Measurements from ENCODE around the gene STUM.

STUM gene

GRCh38 chr1:226632922-226633351 is 84.4 kb downstream of the STUM start:
- Histone ChIP-seq H3K4me3 (ENCODE audit: insufficient read length, low read depth) (no peak overlapping the region), H3K36me3 (ENCODE audit: insufficient read depth, insufficient read length, low read length) (peaks cover 24% of the 10 kb centered on the region), H3K4me1 (ENCODE audit: insufficient read depth, insufficient read length) (peaks cover 7% of the 10 kb centered on the region), H3K9me3 (ENCODE audit: insufficient read depth, low read length) (no peaks in the 10 kb centered on the region), H3K27me3 (ENCODE audit: insufficient read depth, insufficient read length) (no peaks in the 10 kb centered on the region), H3K9ac (ENCODE audit: insufficient read length, low read depth) (no peak overlapping the region)
- TF ChIP-seq SUZ12 (IDR thresholded peaks at IDR 0.05; ENCODE audit: extremely low read depth, insufficient read depth, insufficient read length) (no peak), YY1 (IDR thresholded peaks at IDR 0.05; ENCODE audit: insufficient read depth, insufficient read length) (no peak), ZNF274 (IDR thresholded peaks at IDR 0.05; ENCODE audit: low read depth, low read length) (no peak)
- DNase-seq (ENCODE audit: low read depth, low spot score): no peak

GRCh38 chr1:226633541-226634165 is 85.1 kb downstream of the STUM start:
- DNase-seq (ENCODE audit: low read depth, low spot score): no peak
- Histone ChIP-seq H3K27me3 (ENCODE audit: insufficient read depth, insufficient read length) (no peaks in the 10 kb centered on the region), H3K4me1 (ENCODE audit: insufficient read depth, insufficient read length) (peaks cover 7% of the 10 kb centered on the region), H3K9ac (ENCODE audit: insufficient read length, low read depth) (no peak overlapping the region), H3K4me3 (ENCODE audit: insufficient read length, low read depth) (no peak overlapping the region), H3K36me3 (ENCODE audit: insufficient read depth, insufficient read length, low read length) (peaks cover 31% of the 10 kb centered on the region), H3K9me3 (ENCODE audit: insufficient read depth, low read length) (no peaks in the 10 kb centered on the region)
- no peak for TF ChIP-seq ZNF274 (IDR thresholded peaks at IDR 0.05; ENCODE audit: low read depth, low read length)
- no peak for TF ChIP-seq YY1 (IDR thresholded peaks at IDR 0.05; ENCODE audit: insufficient read depth, insufficient read length)
- no peak for TF ChIP-seq SUZ12 (IDR thresholded peaks at IDR 0.05; ENCODE audit: extremely low read depth, insufficient read depth, insufficient read length)

- no peak for TF ChIP-seq YY1 (IDR thresholded peaks at IDR 0.05; ENCODE audit: insufficient read depth, insufficient read length)
- no peak for TF ChIP-seq ZNF274 (IDR thresholded peaks at IDR 0.05; ENCODE audit: low read depth, low read length)
- TF ChIP-seq SUZ12 (IDR thresholded peaks at IDR 0.05; ENCODE audit: extremely low read depth, insufficient read depth, insufficient read length): no peak
- Histone ChIP-seq H3K4me1 (ENCODE audit: insufficient read depth, insufficient read length) (peaks cover 7% of the 10 kb centered on the region), H3K4me3 (ENCODE audit: insufficient read length, low read depth) (no peak overlapping the region), H3K27me3 (ENCODE audit: insufficient read depth, insufficient read length) (no peaks in the 10 kb centered on the region), H3K9me3 (ENCODE audit: insufficient read depth, low read length) (no peaks in the 10 kb centered on the region), H3K9ac (ENCODE audit: insufficient read length, low read depth) (no peak overlapping the region), H3K36me3 (ENCODE audit: insufficient read depth, insufficient read length, low read length) (peaks cover 37% of the 10 kb centered on the region)
- DNase-seq (ENCODE audit: low read depth, low spot score): peak; percentile 71
These were observed 85.6 kb downstream of the STUM start for GRCh38 chr1:226634166-226634588.

GRCh38 chr1:226634611-226635246 is 86.2 kb downstream of the STUM start:
- no peaks in the 10 kb centered on the region for H3K9me3 ChIP-seq (ENCODE audit: insufficient read depth, low read length)
- H3K27me3 ChIP-seq (ENCODE audit: insufficient read depth, insufficient read length): no peaks in the 10 kb centered on the region
- H3K4me1 ChIP-seq (ENCODE audit: insufficient read depth, insufficient read length): peaks cover 9% of the 10 kb centered on the region
- H3K36me3 ChIP-seq (ENCODE audit: insufficient read depth, insufficient read length, low read length): peaks cover 42% of the 10 kb centered on the region
- DNase-seq (ENCODE audit: low read depth, low spot score): no peak
- no peak for TF ChIP-seq YY1 (IDR thresholded peaks at IDR 0.05; ENCODE audit: insufficient read depth, insufficient read length)
- TF ChIP-seq SUZ12 (IDR thresholded peaks at IDR 0.05; ENCODE audit: extremely low read depth, insufficient read depth, insufficient read length): no peak
- no peak for TF ChIP-seq ZNF274 (IDR thresholded peaks at IDR 0.05; ENCODE audit: low read depth, low read length)
- no peak overlapping the region for H3K9ac ChIP-seq (ENCODE audit: insufficient read length, low read depth)
- H3K4me3 ChIP-seq (ENCODE audit: insufficient read length, low read depth): no peak overlapping the region

GRCh38 chr1:226635456-226635941 is 86.9 kb downstream of the STUM start:
- no peak for TF ChIP-seq SUZ12 (IDR thresholded peaks at IDR 0.05; ENCODE audit: extremely low read depth, insufficient read depth, insufficient read length)
- TF ChIP-seq YY1 (IDR thresholded peaks at IDR 0.05; ENCODE audit: insufficient read depth, insufficient read length): no peak
- no peak for TF ChIP-seq ZNF274 (IDR thresholded peaks at IDR 0.05; ENCODE audit: low read depth, low read length)
- Histone ChIP-seq H3K27me3 (ENCODE audit: insufficient read depth, insufficient read length) (no peaks in the 10 kb centered on the region), H3K9me3 (ENCODE audit: insufficient read depth, low read length) (no peaks in the 10 kb centered on the region), H3K4me3 (ENCODE audit: insufficient read length, low read depth) (no peak overlapping the region), H3K4me1 (ENCODE audit: insufficient read depth, insufficient read length) (peaks cover 16% of the 10 kb centered on the region), H3K9ac (ENCODE audit: insufficient read length, low read depth) (peak overlapping the region; percentile 9), H3K36me3 (ENCODE audit: insufficient read depth, insufficient read length, low read length) (peaks cover 49% of the 10 kb centered on the region)
- no peak for DNase-seq (ENCODE audit: low read depth, low spot score)

GRCh38 chr1:226636847-226637096 is 88.2 kb downstream of the STUM start:
- H3K4me1 ChIP-seq (ENCODE audit: insufficient read depth, insufficient read length): peaks cover 21% of the 10 kb centered on the region
- H3K27me3 ChIP-seq (ENCODE audit: insufficient read depth, insufficient read length): no peaks in the 10 kb centered on the region
- no peak overlapping the region for H3K4me3 ChIP-seq (ENCODE audit: insufficient read length, low read depth)
- DNase-seq (ENCODE audit: low read depth, low spot score): no peak
- H3K36me3 ChIP-seq (ENCODE audit: insufficient read depth, insufficient read length, low read length): peaks cover 57% of the 10 kb centered on the region
- H3K9me3 ChIP-seq (ENCODE audit: insufficient read depth, low read length): no peaks in the 10 kb centered on the region
- TF ChIP-seq YY1 (IDR thresholded peaks at IDR 0.05; ENCODE audit: insufficient read depth, insufficient read length): no peak
- no peak for TF ChIP-seq ZNF274 (IDR thresholded peaks at IDR 0.05; ENCODE audit: low read depth, low read length)
- no peak for TF ChIP-seq SUZ12 (IDR thresholded peaks at IDR 0.05; ENCODE audit: extremely low read depth, insufficient read depth, insufficient read length)
- no peak overlapping the region for H3K9ac ChIP-seq (ENCODE audit: insufficient read length, low read depth)

- Histone ChIP-seq H3K27me3 (ENCODE audit: insufficient read depth, insufficient read length) (no peaks in the 10 kb centered on the region), H3K36me3 (ENCODE audit: insufficient read depth, insufficient read length, low read length) (peaks cover 60% of the 10 kb centered on the region), H3K4me3 (ENCODE audit: insufficient read length, low read depth) (no peak overlapping the region), H3K4me1 (ENCODE audit: insufficient read depth, insufficient read length) (peaks cover 23% of the 10 kb centered on the region), H3K9ac (ENCODE audit: insufficient read length, low read depth) (no peak overlapping the region), H3K9me3 (ENCODE audit: insufficient read depth, low read length) (no peaks in the 10 kb centered on the region)
- TF ChIP-seq ZNF274 (IDR thresholded peaks at IDR 0.05; ENCODE audit: low read depth, low read length) (no peak), SUZ12 (IDR thresholded peaks at IDR 0.05; ENCODE audit: extremely low read depth, insufficient read depth, insufficient read length) (no peak), YY1 (IDR thresholded peaks at IDR 0.05; ENCODE audit: insufficient read depth, insufficient read length) (no peak)
- DNase-seq (ENCODE audit: low read depth, low spot score): no peak
These were observed 88.8 kb downstream of the STUM start for GRCh38 chr1:226637147-226637935.

Measured in NT2/D1 (cell line).